22Rv1 (cell line): ENCODE results near the gene HTT.

Experiments used
- H3K27ac ChIP-seq: fragments of 450-650 bp; 2 replicates; pipeline ENCODE4 v1.5.1; 2017
- CTCF ChIP-seq: fragments of 450-650 bp; IDR thresholded peaks from 2 replicates; pipeline ENCODE4 v1.5.1; 2017; ENCODE audit warnings: mild to moderate bottlenecking
- ZFX ChIP-seq: fragments of 450-650 bp; IDR thresholded peaks from 2 replicates; pipeline ENCODE4 v1.6.1; 2017; ENCODE audit warnings: antibody characterized with exemption, borderline replicate concordance

Gene HTT

DNA sequence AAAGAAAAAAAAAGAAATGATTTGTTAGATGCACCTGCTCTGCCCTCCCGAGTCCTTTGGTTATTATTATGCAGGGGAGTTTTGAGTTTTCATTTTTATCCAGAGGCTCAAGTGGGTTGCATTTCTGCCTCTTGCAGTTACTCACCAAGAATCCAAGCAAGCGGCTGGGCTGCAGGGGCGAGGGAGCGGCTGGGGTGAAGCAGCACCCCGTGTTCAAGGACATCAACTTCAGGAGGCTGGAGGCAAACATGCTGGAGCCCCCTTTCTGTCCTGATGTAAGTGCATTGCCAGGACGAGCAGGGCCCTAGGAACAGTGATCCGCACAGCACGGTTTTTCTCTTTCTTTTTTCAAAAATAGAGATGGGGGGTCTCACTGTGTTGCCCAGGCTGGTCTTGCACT is 39.2 kb upstream of the HTT start:
- H3K27ac ChIP-seq: no peak overlapping the region
- TF ChIP-seq CTCF: no peak
- no peak for TF ChIP-seq ZFX

- H3K27ac ChIP-seq: no peak overlapping the region
- no peak for TF ChIP-seq CTCF
- no peak for TF ChIP-seq ZFX
Observed at GRCh38 chr4:3035674-3036073, 38.8 kb upstream of the HTT start.

DNA sequence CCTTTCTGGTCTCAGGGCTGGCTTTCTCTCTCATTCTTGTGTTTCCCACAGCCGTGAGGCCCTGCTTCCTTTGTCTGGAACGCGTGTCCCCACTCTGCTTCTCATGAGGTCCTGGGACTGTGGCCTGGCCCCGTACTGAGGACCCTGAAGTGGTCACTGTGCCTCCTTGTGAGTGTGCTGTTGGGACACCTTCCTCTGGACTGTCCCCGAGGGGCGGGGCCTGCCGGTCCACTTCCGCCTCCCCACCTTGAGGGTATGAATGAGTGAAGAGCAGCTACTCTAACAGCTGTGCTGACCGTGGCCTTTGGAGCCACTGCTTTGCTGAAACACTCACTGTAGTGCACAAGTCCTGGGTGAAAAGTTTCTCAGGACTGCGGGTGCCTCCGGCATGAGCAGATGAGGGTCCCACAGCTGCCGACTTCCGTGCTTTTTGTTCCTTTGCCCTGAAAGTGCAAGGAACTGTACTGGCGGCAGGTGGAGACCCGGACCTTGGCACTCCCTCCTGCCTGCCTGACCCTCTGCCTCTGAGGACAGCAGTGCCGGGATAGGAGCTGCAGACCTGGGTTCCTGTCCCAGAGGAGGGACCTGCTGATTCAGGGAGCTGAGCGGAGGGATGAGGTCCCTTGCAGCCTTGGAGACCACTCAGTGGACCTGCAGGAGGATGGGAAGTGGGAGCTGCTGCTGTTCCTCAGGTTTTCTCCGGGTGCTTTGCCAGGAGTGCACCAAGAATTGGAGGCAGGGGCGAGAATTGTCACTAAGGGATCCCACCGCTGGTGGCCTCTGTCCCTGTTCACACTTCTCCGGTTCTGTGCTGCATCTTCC is 38.1 kb upstream of the HTT start:
- TF ChIP-seq CTCF (no peak), ZFX (no peak)
- H3K27ac ChIP-seq: no peak overlapping the region

DNA sequence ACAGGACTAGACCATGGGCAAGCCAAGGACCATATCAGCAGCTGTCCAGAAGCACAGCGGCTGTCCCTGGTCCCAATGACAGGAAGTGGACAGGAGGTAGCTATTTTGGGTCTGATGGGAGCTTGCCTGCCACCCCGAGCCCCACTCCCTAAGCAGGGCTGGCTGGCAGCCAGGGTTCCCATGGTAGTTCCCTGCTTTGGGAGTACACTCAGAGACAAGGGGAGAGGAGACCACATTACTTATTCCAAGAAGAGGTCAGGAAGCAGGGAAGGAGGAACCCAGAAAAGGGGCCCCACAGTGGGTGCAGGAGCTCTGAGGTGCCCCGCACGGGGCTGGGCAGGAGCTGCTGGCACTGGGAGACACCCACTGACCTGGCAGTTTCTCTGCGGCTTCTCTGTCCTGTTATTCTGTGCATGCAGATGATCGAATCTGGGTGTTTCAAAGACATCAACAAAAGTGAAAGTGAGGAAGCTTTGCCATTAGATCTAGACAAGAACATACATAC is 36.5 kb upstream of the HTT start:
- TF ChIP-seq ZFX (no peak), CTCF (no peak)

GRCh38 chr4:3039706-3040366 is 34.6 kb upstream of the HTT start:
- no peak overlapping the region for H3K27ac ChIP-seq
- no peak for TF ChIP-seq ZFX

More for the DNA sequence above, 36.5 kb upstream of the HTT start:
- no peak overlapping the region for H3K27ac ChIP-seq

GRCh38 chr4:3040452-3041191 is 33.9 kb upstream of the HTT start:
- peak overlapping the region; percentile 64; the same call in 1 of the 2 replicates for H3K27ac ChIP-seq
- TF ChIP-seq CTCF: no peak
- no peak for TF ChIP-seq ZFX
